Right lobe of liver (tissue), 4 donors: Measurements from ENCODE around the gene ADGRG4.

Experiments used
- CTCF ChIP-seq, 4 donors: fragments of 200-600 bp in 3 of 4; fragments of 450-650 bp in 1 of 4; IDR thresholded peaks; one replicate each; pipeline versions ENCODE4 v1.5.1 to v1.8.0; 2016 to 2022; ENCODE audit warnings: antibody characterized with exemption in 4 of 4, mild to moderate bottlenecking in 2 of 4
- POLR2A ChIP-seq: fragments of 450-650 bp; IDR thresholded peaks from one replicate; pipeline ENCODE4 v1.6.1; 2017; ENCODE audit warnings: antibody characterized with exemption, mild to moderate bottlenecking
- donor health status: DM: no; HTN: no; CAD: no.
- donor health status: DM: no; HTN: no; CAD: no.
- donor health status: DM: no; HTN: yes; CAD: no.

GRCh38 chrX:136446208-136446607 is 145.4 kb downstream of the ADGRG4 start:
- TF ChIP-seq CTCF (IDR thresholded peaks at IDR 0.05): no peak
- TF ChIP-seq POLR2A: no peak
